Stimulated activated CD8-positive, alpha-beta memory T cell treated with anti-CD3 and anti-CD28 coated beads, Interleukin-12 subunit alpha, Interleukin-12 subunit beta, amount 100 ng/mL, for 4 hours (primary cell): ENCODE data around the gene CCDC18.
"Not testable (repeated sequence)": the region's sequence is repeated elsewhere in the genome, so short reads cannot be mapped to it uniquely, and the experiment has no call there.

Experiments used
- DNase-seq: peaks from one replicate; pipeline ENCODE4 v3.0.0-alpha.2; 2020; ENCODE audit warnings: low read depth

The CCDC18 gene

DNA sequence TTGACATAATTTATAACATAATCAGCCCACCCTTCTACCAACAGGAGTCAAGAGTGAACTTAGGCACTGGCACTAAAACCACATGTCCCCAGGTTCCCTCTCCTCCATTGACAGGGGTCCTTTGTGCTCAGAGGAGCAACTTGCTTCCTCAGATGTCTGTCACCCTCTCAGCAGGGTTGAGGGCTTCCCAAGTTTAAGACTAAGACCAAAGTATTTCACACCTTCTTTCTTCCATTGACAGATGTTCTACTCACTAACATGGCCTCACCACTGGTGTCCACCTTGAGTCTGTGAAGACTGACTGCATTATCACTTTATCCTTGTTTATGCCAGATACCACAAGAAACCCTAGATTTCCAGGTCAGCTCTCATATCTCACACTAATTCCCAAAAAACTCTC lies 56.5 kb downstream of the CCDC18 start:
- no peak for DNase-seq

DNA sequence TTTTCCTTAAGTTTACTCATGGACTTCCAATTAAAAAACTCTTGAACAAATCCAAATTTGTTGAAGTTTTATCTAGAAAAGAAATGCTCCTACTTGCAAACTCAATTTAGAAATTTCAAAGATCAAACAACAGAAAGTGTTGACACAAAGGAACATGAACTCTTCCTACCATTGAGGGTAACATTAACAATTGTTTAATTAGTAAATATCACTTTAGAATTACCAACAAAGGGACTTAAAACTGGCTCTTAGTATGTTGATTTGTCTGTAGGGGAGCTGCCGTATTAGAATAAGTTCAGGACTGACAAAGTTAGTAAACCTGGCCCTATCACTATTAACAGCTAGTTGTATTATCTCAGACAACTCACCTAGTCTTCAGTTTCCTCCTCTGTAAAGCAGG lies 57.9 kb downstream of the CCDC18 start:
- DNase-seq: no peak

DNA sequence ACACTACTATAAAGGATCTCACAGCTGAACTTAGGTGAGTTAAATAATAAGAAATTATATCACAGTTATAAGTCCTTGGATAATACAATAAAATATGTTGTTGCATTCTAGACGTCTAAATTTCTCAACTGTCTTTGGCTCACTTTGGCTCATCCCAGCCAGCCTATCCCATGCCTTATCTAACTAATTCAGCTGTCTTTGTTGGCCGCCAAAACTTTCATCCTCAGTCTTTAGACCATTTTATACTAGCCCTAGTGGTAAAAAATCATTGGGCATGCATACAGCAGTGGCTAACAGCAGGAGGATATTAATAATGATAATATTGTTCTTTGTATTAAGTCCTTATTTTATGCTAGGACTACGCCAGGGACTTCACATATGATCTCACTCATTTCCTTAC lies 59.3 kb downstream of the CCDC18 start:
- DNase-seq: no peak

DNA sequence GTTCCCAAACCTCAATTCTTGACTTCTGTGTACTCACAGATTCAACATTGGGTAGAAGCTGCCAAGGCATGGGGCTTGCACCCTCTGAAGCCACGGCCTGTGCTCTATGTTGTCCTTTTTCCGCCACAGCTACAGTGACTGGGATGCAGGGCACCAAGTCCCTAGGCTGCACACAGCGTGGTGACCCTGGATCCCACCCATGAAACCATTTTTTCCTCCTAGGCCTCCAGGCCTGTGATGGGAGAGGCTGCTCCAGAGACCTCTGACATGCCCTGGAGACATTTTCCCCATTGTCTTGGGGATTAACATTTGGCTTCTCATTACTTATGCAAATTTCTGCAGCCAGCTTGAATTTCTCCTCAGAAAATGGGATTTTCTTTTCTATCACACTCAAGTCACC lies 62.7 kb downstream of the CCDC18 start:
- not testable (repeated sequence) for DNase-seq

DNA sequence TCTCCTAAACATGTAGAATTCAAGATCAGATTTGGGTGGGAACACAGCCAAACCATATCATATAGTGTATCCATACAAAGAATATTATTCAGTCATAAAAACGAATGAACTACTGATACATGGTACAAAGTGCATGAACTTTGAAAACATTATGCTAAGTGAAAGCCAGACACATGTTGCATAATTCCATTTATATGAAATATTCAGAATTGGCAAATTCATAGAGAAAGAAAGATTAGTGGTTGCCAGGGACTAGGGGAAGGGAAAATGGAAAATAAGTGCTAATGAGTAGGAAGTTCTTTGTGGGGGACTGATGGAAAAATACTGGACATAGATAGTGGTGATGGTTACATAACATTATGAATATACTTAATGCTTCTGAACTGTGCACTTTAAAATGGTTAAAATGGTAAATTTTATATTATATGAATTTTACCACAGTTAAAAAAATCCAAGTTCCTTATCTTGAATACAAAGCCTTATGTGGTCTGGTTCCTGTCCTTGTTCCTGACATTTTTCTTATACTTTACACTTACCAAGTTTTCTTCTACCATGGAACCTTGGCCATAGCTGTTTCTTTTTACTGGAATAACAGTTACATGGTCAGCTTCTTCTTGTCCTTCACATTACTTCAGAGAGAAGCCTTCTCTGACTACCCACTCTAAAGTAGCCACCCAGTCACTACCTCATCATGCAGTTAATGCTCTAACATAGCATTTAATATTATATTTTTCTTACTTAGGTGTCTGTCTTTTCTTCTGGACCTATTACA lies 64.0 kb downstream of the CCDC18 start:
- no peak for DNase-seq

DNA sequence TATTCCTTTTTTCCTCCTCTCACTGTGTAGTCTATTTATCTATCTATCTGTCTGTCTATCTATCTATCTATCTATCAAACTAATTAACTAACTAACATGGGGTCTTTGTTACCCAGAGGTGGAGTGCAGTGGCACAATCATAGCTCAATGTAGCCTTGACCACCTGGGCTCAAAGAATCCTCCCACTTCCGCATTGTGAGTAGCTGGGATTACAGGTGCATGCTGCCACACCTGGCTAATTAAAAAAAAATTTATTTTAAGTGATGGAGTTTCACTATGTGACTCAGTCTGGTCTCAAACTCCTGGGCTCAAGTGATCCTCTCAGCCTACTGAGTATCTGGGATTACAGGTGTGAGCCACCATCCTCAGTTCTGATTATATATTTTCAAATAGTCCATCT lies 71.4 kb downstream of the CCDC18 start:
- DNase-seq: no peak

DNA sequence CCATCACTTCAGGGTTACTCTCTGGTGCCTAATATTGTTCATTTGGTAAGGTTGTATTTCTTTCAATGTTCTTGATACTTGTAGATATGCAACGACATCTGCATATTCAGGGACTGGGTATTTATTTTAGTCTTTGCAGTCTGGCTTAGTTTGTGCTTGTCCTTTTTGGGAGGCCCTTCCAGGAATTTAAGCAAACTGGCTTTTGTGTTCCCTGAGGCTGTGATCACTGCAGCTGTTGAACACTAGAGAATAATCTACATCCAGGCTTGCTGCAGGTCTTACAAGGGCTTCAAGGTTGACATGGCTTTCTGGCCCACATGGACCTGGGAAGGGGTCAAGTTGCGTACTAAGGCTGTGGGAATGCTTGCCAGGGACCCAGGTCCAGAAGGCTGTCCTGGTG lies 72.1 kb downstream of the CCDC18 start:
- no peak for DNase-seq

DNA sequence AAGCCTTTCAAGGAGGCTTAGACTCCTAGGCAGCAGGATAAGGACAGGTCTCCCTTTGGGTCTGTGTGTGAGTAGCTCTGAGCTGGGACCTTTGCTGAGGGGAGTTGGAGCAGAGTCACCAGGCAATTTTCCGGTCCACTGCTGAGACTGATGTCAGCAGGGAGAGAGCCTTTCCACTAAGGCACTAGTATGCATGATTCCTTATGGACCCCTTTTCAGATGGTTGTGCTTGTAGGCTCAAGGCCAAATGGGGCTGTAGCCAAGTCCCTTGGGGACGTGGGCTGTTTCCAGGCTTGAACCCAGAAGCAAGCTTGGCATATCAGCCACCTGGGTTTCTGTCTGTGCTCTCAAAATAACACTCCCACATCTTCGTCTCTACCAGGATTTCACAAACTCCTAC lies 73.0 kb downstream of the CCDC18 start:
- DNase-seq: no peak

DNA sequence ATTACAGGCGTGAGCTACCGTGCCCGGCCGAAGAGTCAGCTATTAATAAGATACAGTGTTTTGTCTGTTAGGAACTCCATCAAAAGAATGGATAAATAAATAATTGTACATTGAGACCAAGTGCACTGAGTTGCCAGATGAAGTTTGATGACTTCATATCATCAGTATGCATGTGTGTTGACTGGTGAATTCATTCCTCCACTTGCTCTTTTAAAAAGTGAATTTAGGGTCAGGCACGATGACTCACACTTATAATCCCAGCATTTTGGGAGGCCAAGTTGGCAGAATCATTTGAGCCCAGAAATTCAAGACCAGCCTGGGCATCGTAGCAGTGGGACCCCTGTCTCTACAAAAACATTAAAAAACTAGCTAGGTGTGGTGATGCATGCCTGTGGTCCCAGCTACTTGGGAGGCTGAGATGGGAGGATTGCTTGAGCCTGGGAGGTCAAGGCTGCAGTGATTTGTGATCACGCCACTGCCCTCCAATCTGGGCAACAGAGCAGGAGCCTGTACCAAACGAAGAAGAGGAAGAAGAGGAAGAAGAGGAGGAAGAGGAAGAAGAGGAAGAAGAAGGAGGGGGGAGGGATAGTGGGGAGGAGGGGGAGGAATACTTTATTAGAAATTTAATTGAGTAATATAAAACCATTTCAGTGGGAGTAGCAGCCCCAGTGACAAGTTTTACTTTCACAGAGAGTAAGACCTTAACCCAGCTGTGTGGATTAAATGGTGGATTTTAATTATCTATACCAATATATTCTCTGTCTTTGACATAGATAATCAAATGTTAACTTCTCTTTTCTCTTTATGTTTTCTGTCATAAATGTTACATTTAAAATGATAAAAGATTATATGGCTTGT lies 74.9 kb downstream of the CCDC18 start:
- DNase-seq: no peak

DNA sequence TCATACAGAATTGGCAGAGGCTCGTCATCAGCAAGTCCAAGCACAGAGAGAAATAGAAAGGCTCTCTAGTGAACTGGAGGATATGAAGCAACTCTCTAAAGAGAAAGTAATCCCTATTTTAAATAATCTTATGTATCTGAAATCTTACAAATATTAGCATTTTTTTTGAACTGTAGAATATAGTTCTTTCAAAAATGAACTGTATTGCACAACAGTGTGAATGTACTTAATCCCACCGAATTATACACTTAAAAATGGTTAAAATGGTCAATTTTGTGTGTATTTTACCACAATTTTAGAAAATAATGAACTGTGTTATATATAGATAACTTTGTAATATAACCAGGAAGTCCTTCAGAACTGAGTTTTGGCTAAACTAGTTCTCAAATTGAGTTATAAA lies 75.9 kb downstream of the CCDC18 start:
- DNase-seq: no peak

DNA sequence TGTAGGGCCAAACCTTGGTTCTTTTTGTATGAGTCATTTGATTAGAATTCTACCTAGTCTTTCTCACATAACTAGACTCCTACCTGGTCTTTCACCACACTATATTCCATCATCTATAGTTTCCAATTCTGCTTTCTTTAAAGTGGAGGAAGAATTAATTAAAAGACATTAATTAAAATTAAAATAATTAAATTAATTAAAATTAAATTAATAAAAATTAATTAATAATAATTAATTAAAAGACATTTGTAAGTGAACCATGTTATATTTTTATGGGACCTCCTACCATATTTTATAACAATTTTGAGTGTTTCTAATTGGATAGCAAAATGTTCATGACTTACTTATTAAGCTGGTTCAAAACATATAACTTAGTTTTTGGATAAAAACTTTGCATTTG lies 77.4 kb downstream of the CCDC18 start:
- no peak for DNase-seq

DNA sequence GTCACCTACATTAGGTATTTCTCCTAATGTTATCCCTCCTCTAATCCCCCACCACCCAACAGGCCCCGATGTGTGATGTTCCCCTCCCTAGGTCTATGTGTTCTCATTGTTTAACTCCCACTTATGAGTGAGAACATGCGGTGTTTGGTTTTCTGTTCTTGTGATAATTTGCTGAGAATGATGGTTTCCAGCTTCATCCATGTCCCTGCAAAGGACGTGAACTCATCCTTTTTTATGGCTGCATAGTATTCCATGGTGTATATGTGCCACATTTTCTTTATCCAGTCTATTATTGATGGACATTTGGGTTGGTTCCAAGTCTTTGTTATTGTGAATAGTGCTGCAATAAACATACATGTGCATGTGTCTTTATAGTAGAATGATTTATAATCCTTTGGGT lies 80.2 kb downstream of the CCDC18 start:
- not testable (repeated sequence) for DNase-seq

DNA sequence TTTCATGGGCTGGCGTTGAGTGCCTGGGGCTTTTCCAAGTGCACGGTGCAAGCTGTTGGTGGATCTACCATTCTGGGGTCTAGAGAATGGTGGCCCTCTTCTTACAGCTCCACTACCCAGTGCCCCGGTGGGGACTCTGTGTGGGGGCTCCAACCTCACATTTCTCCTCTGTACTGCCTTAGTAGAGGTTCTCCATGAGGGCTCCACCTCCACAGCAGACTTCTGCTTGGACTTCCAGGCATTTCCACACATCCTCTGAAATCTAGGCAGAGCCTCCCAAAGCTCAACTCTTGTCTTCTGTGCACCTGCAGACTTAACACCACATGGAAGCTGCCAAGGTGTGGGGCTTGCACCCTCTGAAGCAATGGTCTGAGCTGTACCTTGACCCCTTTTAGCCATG lies 82.1 kb downstream of the CCDC18 start:
- DNase-seq: no peak

DNA sequence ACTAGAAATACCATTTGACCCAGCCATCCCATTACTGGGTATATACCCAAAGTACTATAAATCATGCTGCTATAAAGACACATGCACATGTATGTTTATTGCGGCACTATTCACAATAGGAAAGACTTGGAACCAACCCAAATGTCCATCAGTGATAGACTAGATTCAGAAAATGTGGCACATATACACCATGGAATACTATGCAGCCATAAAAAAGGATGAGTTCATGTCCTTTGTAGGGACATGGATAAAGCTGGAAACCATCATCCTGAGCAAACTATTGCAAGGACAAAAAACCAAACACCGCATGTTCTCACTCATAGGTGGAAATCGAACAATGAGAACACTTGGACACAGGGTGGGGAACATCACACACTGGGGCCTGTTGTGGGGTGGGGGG lies 88.4 kb downstream of the CCDC18 start:
- not testable (repeated sequence) for DNase-seq

DNA sequence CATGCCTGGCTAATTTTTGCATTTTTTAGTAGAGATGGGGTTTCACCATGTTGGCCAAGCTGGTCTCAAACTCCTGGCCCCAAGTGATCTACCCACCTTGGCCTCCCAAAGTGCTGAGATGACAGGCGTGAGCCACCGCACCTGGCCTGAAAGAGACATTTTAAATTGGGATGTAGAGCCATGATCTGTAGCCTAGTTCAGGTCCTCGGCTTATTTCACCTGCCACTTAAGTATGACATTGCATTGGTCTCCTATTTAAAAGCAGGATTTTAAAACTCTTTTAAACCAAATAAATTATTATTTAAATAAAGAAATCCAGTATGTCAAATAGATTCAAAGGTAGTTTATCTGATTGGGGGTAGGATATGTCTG lies 94.7 kb downstream of the CCDC18 start:
- not testable (repeated sequence) for DNase-seq

DNA sequence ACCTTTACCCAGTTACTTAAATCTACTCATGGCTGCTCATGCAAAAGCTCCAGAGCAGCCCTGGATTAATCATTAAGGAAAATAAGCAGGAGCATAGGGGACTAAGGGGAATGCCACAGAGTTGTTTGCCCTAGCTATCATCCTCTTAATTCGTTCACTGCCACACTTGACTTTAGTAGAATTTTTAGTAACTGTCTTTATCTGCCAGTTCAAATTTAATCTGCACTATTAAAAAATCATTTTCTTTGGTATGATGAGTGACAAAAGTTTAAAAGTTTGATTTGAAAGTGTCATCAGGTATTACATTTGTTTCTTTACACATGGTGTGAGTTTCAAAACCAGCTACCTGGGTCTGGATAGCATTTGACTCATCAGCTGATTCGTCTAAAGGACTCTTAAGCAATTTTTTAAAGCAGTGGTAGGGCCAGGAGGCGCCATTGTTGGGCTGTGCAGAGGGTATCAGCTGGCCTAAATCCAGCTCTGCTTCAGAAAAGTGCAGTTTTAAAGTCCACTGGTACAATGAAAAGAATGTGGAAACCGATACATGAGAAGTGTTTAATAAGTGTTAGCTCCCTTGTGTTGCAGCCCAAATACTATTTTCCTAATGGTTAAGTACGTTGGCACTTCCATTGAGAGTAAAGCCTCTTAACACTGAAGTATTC lies 95.2 kb downstream of the CCDC18 start:
- no peak for DNase-seq

DNA sequence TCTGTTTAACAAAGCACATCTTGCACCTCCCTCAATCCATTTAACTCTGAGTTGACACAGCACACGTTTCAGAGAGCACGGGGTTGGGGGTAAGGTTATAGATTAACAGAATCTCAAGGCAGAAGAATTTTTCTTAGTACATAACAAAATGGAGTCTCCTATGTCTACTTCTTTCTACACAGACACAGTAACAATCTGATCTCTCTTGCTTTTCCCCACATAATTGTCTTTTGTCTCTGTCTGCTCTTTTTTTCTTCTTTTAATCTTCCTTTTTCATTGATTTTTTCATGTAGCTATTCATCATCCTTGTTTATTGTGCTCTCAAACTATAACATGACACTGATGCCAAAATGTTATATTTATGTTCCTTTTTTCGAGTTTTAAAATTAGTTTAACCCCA lies 97.0 kb downstream of the CCDC18 start:
- not testable (repeated sequence) for DNase-seq

DNA sequence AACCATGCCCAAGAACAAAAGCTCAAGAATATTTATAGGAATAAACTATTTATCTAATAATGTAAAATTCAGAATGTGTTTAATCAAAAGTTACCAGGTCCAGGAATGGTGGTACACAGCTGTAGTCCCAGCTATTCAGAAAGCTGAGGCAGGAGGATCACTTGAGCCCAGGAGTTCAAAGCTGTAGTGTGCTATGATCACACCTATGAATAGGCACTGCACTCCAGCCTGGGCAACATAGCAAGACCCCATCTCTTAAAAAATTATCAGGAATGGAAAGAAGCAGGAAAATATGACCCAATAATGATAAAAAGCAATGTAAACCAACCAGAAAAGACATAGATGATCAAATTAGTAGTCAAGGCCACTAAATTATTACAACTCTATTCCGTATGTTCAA lies 103.0 kb downstream of the CCDC18 start:
- DNase-seq: no peak

DNA sequence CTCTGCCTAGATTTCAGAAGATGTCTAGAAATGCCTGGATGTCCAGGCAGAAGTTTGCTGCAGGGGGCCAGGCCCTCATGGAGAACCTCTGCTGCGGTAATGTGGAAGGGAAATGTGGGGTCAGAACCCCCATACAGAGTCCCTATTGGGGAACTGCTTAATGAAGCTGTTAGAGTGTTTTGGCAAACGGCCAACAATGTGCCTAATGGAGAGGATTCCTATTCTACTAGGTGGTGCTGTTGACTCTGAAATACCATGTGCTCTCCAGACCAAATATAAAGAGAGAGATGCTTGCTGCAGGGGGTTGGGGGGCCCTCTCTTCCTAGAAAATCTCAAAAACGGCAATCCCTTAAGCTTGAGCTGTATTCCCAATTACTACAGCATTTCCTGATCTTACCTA lies 108.0 kb downstream of the CCDC18 start:
- no peak for DNase-seq

DNA sequence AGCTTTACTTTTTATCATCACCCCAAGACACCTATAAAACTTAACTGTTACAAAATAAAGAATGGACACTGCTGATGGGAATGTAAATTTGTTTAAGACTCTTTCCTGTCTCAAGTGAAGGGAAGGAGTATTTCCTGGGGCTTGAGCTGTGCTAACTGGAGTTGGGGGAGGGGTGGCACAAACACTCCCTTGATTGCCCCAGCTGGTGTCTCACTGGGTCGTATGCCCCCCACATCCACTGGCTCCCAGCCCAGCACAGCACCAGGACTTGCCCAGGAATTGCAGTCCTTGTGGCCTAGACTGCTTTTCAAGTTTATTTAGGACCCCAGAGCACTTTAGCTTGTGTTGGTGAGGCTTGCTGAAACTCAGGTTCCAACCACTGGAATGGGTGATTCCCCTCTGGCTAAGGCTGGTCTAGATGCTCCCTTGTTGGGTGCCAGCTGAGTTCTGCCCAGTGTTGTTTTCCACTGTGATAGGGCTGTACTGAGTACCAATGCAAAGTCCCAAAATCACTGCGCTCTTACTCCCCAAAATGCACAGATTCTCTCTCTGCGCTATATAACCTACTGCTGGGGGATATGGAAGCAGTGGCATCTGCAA lies 116.1 kb downstream of the CCDC18 start:
- no peak for DNase-seq

DNA sequence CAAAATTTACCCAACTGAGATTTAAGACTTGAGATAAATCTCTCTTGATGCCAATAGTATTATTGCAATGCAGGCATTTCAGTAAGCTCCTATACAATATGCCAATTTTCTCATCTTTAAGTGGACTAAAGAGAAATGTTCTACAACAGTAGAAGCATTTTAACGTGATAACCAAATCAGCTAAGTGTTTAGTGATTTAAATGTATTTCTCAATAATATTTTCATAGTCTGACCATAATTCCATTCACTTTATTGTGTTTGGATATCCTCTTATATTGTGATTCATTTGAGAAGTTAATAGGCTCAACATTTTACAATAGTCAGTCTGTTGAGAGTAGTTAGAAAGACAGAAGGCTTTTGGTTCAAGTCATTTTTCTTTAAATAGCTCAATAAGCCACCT lies 120.6 kb downstream of the CCDC18 start:
- no peak for DNase-seq

DNA sequence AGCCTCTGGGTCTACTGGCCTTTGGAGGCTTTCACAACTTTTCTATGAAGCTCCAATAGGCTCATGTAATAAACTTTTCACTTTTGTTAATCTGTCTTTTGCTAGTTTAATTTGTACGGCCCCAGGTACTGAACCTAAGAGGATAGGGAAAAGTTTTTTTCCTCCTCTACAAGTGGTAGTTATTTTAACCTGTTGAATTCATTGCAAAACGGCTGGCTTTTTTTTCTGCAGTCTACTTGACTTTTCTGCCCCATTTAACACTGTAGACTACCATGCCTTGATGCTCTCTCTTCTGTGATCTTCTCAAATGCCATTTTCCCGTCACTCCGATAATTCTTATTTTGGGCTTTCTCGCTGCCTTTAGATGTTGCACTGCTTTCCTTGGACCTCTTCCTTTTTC lies 121.6 kb downstream of the CCDC18 start:
- DNase-seq: no peak

DNA sequence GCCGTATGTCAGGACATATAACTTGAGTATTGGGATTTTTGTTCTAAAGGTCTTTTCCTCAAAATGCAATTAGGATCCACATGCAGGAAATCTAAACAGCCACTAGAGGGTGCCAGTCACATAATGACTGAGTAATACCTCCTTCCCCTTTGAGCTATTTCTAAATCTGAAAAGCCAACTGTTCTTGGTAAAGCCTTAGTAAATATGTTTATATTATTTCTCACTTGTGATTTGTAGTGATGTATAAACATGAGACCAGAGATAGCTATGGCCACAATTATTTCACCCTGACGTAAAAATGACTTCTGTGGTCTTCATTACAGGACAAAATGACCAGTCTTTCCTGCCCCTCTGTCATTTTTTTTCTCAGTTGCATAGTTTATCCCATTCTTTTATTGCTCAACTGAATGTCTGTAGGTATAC lies 124.2 kb downstream of the CCDC18 start:
- DNase-seq: no peak
